IMR-90 (cell line): ENCODE data around the gene HNRNPLL. TPM values are rescaled to one million over a fixed set of nuclear protein-coding genes. Genes with fewer than 3 reads are reported as not detected.

Experiments
- ATAC-seq: fragments of 200-7000 bp; cut with Tn5 transposase; 2 replicates; pipeline ENCODE4 v1.9.1; 2020; ENCODE audit warnings: low read depth, mild to moderate bottlenecking, moderate library complexity
- BruUV-seq: library from RNA; stranded (reverse); fragments of 400-500 nt; replicated peaks from 2 replicates; lab custom pipeline; 2021; lab: Mats Ljungman, UMichigan
- CTCF ChIA-PET: fragments of 300-600 bp; formaldehyde crosslinking; extraction: SDS; loops from one replicate; lab custom pipeline; 2021; ENCODE audit warnings: antibody characterized with exemption; lab: Yijun Ruan, JAX
- POLR2A ChIA-PET: fragments of 300-600 bp; sonication (Branson Sonifier 250); formaldehyde crosslinking; loops from one replicate; lab custom pipeline; 2022; ENCODE audit warnings: antibody characterized with exemption; ENCODE audit not compliant: unreplicated experiment; lab: Charles Lee
- DNase-seq: peaks from one replicate; pipeline ENCODE4 v3.0.0; 2013
- H2AFZ ChIP-seq: replicated peaks from 2 replicates; pipeline ENCODE3; 2013; ENCODE audit warnings: low read length, mild to moderate bottlenecking; ENCODE audit not compliant: poor library complexity
- H2AK5ac ChIP-seq: 2 replicates; pipeline ENCODE4 v1.6.1; 2013; ENCODE audit warnings: low read depth, low read length, inconsistent platforms
- H2AK9ac ChIP-seq: replicated peaks from 2 replicates; pipeline ENCODE3; 2013; ENCODE audit warnings: mild to moderate bottlenecking, low read depth, low read length, moderate library complexity; ENCODE audit not compliant: poor library complexity
- H2BK120ac ChIP-seq: 2 replicates; pipeline ENCODE4 v1.6.1; 2013; ENCODE audit warnings: low read depth, low read length, inconsistent platforms
- H2BK15ac ChIP-seq: 3 replicates; pipeline ENCODE4 v1.6.1; 2013; ENCODE audit warnings: low read depth, low read length, inconsistent platforms
- H2BK20ac ChIP-seq: 2 replicates; pipeline ENCODE4 v1.6.1; 2013; ENCODE audit warnings: low read depth, mild to moderate bottlenecking, inconsistent platforms, low read length, moderate library complexity
- H2BK5ac ChIP-seq: 2 replicates; pipeline ENCODE4 v1.6.1; 2013; ENCODE audit warnings: mild to moderate bottlenecking, low read depth, low read length, inconsistent platforms; ENCODE audit not compliant: poor library complexity, severe bottlenecking
- H3K14ac ChIP-seq: replicated peaks from 2 replicates; pipeline ENCODE4 v1.6.1; 2013; ENCODE audit warnings: low read depth, low read length, inconsistent platforms
- H3K18ac ChIP-seq: 2 replicates; pipeline ENCODE4 v1.6.1; 2013; ENCODE audit warnings: low read depth, low read length, control low read depth
- H3K23ac ChIP-seq: 2 replicates; pipeline ENCODE4 v1.6.1; 2013; ENCODE audit warnings: low read depth, low read length, inconsistent platforms
- H3K27ac ChIP-seq: 2 replicates; pipeline ENCODE4 v1.5.1; 2013; ENCODE audit warnings: mild to moderate bottlenecking, control low read depth, low read length; ENCODE audit not compliant: insufficient read depth
- H3K27me3 ChIP-seq: 2 replicates; pipeline ENCODE4 v1.6.1; 2013; ENCODE audit warnings: low read length; ENCODE audit not compliant: control insufficient read depth, insufficient read depth
- H3K36me3 ChIP-seq: 2 replicates; pipeline ENCODE4 v1.6.1; 2013; ENCODE audit warnings: low read length, mixed read lengths; ENCODE audit not compliant: control insufficient read depth, insufficient read depth
- H3K4ac ChIP-seq: 2 replicates; pipeline ENCODE4 v1.6.1; 2013; ENCODE audit warnings: low read depth, low read length, inconsistent platforms
- H3K4me1 ChIP-seq: 2 replicates; pipeline ENCODE4 v1.6.1; 2013; ENCODE audit warnings: low read length, mixed read lengths; ENCODE audit not compliant: control insufficient read depth, insufficient read depth
- H3K4me2 ChIP-seq: 2 replicates; pipeline ENCODE4 v1.6.1; 2013; ENCODE audit warnings: low read depth, mild to moderate bottlenecking, control low read depth, low read length, moderate library complexity
- H3K4me3 ChIP-seq: 2 replicates; pipeline ENCODE4 v1.5.1; 2013; ENCODE audit warnings: low read depth, mild to moderate bottlenecking, control low read depth, low read length, moderate library complexity; ENCODE audit not compliant: insufficient read depth
- H3K56ac ChIP-seq: 2 replicates; pipeline ENCODE4 v1.6.1; 2013; ENCODE audit warnings: low read length, inconsistent platforms; ENCODE audit not compliant: insufficient read depth; ENCODE audit errors: extremely low read depth
- H3K79me1 ChIP-seq, 2 experiments: 2 replicates each; pipeline ENCODE4 v1.6.1; 2013; ENCODE audit warnings: low read length in 2 of 2, inconsistent platforms in 1 of 2, low read depth in 1 of 2
- H3K9ac ChIP-seq: 2 replicates; pipeline ENCODE4 v1.6.1; 2013; ENCODE audit warnings: low read depth, low read length, control low read depth
- H3K9me1 ChIP-seq: 2 replicates; pipeline ENCODE4 v1.6.1; 2013; ENCODE audit warnings: low read length, inconsistent platforms; ENCODE audit not compliant: insufficient read depth
- H3K9me3 ChIP-seq: 2 replicates; pipeline ENCODE4 v1.6.1; 2013; ENCODE audit warnings: low read length; ENCODE audit not compliant: control insufficient read depth, insufficient read depth
- H4K20me1 ChIP-seq: 2 replicates; pipeline ENCODE4 v1.6.1; 2013; ENCODE audit warnings: low read length, inconsistent platforms; ENCODE audit not compliant: insufficient read depth
- H4K5ac ChIP-seq: 2 replicates; pipeline ENCODE4 v1.6.1; 2013; ENCODE audit warnings: mild to moderate bottlenecking, low read depth, low read length, control low read depth
- H4K8ac ChIP-seq, 2 experiments: 2 replicates each; pipeline ENCODE4 v1.6.1; 2013; ENCODE audit warnings: low read depth in 2 of 2, low read length in 2 of 2, control low read depth in 1 of 2, inconsistent platforms in 1 of 2
- H4K91ac ChIP-seq: 2 replicates; pipeline ENCODE4 v1.6.1; 2013; ENCODE audit warnings: low read depth, low read length, inconsistent platforms; ENCODE audit not compliant: insufficient read depth
- CTCF ChIP-seq: conservative IDR thresholded peaks from 2 replicates; pipeline ENCODE4 v1.5.1; 2012; ENCODE audit warnings: mild to moderate bottlenecking, low read depth, low read length, improper control_type of control experiment
- MAZ ChIP-seq: IDR thresholded peaks from 2 replicates; pipeline ENCODE4 v1.6.1; 2012; ENCODE audit warnings: low read depth, mild to moderate bottlenecking, low read length, improper control_type of control experiment, moderate library complexity, borderline replicate concordance
- SMC3 ChIP-seq: fragments of 150-350 bp; IDR thresholded peaks from 2 replicates; pipeline ENCODE4 v1.6.1; 2016; ENCODE audit warnings: low read depth, mild to moderate bottlenecking, antibody characterized with exemption, low read length, moderate library complexity
- WGBS, 2 experiments: methylation state at CpG; one replicate each; pipeline versions ENCODE4 v1.1.5 to v1.1.7; 2013; ENCODE audit warnings: missing lambda C conversion rate in 2 of 2; ENCODE audit not compliant: insufficient read length in 1 of 2; ENCODE audit errors: extremely low coverage in 2 of 2; 5-methylcytosine and 5-hydroxymethylcytosine counted together
- dilution Hi-C: fragments of 300-500 bp; cut with HindIII; formaldehyde crosslinking; loops from one replicate; pipeline ENCODE4 v1.14.3; 2018; ENCODE audit warnings: low sequenced_read_pairs; ENCODE audit not compliant: unreplicated experiment
- in situ Hi-C: fragments of 300-500 bp; cut with MboI; formaldehyde crosslinking; loops from 3 replicates; pipeline ENCODE4 v1.14.3; 2019; ENCODE audit warnings: low sequenced_read_pairs, inconsistent platforms, mixed read lengths
- intact Hi-C: fragments of 100-400 bp; cut with micrococcal nuclease; formaldehyde crosslinking; loops from 2 replicates; pipeline ENCODE4 v1.10.0; 2022
- polyA plus RNA-seq, 3 experiments: library from polyadenylated mRNA; depleted of rRNA; stranded (reverse); fragments of >200 nt; gene quantifications; 2 replicates each; pipeline ENCODE4 v1.2.3, GENCODE V29; 2012; ENCODE audit warnings: low replicate concordance in 1 of 3
- total RNA-seq: library from RNA; depleted of rRNA; stranded (reverse); fragments of >200 nt; gene quantifications from 2 replicates; pipeline ENCODE4 v1.2.3, GENCODE V29; 2012

Gene HNRNPLL
- total and polyA plus RNA-seq, 2 of the 4 experiments (the other 2 are of a cell fraction): 23.7 to 53.1 TPM

- no peak for TF ChIP-seq MAZ
These were observed 46.5 kb downstream of the HNRNPLL start (continued) for GRCh38 chr2:38556006-38556801.

GRCh38 chr2:38554973-38555595 is 47.6 kb downstream of the HNRNPLL start:
- dilution Hi-C loops: loop anchor here (25.0 kb wide), 1 partner anchor 182 kb away; no protein-coding TSS in a partner anchor
- no peak overlapping the region for H2AK9ac ChIP-seq
- no peak overlapping the region for H3K14ac ChIP-seq
- BruUV-seq: no TSS peak
- no peak overlapping the region for H3K18ac ChIP-seq
- no peak overlapping the region for H2BK5ac ChIP-seq
- H4K91ac ChIP-seq: no peak overlapping the region
- H4K20me1 ChIP-seq: no peaks in the 10 kb centered on the region; the same call in 1 of the 2 replicates
- TF ChIP-seq SMC3 (peak; percentile 35), CTCF (peak; percentile 46), MAZ (no peak)
- in situ Hi-C loops: no loop called here
- ATAC-seq (peak; percentile 70), DNase-seq (peak; percentile 33)
- no peak overlapping the region for H3K4me3 ChIP-seq
- no peak overlapping the region for H3K27ac ChIP-seq
- H2BK20ac ChIP-seq: no peak overlapping the region
- no peak overlapping the region for H2BK120ac ChIP-seq
- H3K79me1 ChIP-seq: no peaks in the 10 kb centered on the region; a peak in 1 of 4 replicates
- no peaks in the 10 kb centered on the region for H3K4me1 ChIP-seq
- H3K27me3 ChIP-seq: no peaks in the 10 kb centered on the region
- intact Hi-C loops: no loop called here
- no peak overlapping the region for H3K56ac ChIP-seq
- H2AK5ac ChIP-seq: no peak overlapping the region
- H3K4ac ChIP-seq: no peak overlapping the region
- H4K5ac ChIP-seq: no peak overlapping the region
- H3K23ac ChIP-seq: no peak overlapping the region
- no CpG with 5 or more reads among the region's 8 CpGs for WGBS, 2 experiments
- no peaks in the 10 kb centered on the region for H3K9me3 ChIP-seq
- no peak overlapping the region for H4K8ac ChIP-seq
- H3K9me1 ChIP-seq: peaks cover 3% of the 10 kb centered on the region; the same call in 1 of the 2 replicates
- CTCF ChIA-PET: interaction anchor here (0.9 to 1.2 kb wide), 3 partner anchors 12 to 240 kb away, joined by 3 to 5 read pairs (median 4); no protein-coding TSS in a partner anchor
- H3K9ac ChIP-seq: no peak overlapping the region
- H3K4me2 ChIP-seq: no peak overlapping the region
- peaks cover 13% of the 10 kb centered on the region for H3K36me3 ChIP-seq
- no peak overlapping the region for H2BK15ac ChIP-seq
- no peak overlapping the region for H2AFZ ChIP-seq
- POLR2A ChIA-PET: no interaction called here
